A673 (cell line): ENCODE measurements around the gene CNRIP1.

Experiments
- CTCF ChIP-seq: fragments of 300-800, 200-600 bp; sonication (generic); conservative IDR thresholded peaks from 2 replicates; pipeline ENCODE4 v1.5.1; 2017; ENCODE audit warnings: low read depth, mild to moderate bottlenecking, antibody characterized with exemption, low read length, moderate library complexity, mixed read lengths
- EZH2 ChIP-seq: fragments of 200-600 bp; sonication (generic); IDR thresholded peaks from 2 replicates; pipeline ENCODE4 v1.6.1; 2017; ENCODE audit warnings: borderline replicate concordance, low read depth, mild to moderate bottlenecking, mixed read lengths, antibody characterized with exemption, low read length; ENCODE audit not compliant: poor library complexity, severe bottlenecking

GRCh38 chr2:68333009-68333408 lies 13.3 kb upstream of the CNRIP1 start:
- TF ChIP-seq EZH2 (no peak), CTCF (no peak)
